ENCODE measurements around the gene CLDN7.

DNA sequence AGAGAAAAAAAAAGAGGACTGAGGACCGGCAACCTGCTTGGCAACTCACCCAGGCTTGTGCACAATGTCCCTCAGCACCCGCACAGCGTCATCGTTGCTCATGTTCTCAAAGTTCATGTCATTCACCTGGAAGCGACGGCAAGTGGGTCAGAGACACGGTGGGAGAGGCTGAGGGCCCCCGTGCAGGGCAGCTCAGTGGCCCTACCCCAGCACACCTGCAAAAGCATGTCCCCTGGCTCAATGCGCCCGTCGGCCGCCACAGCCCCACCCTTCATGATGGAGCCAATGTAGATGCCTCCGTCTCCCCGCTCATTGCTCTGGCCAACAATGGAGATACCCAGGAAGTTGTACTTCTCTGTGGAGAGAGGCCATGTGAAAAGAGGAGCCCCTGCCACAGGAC lies 33.4 kb downstream of the CLDN7 start:
- TF ChIP-seq GATA2 (IDR thresholded peaks at IDR 0.05; ENCODE audit: low read depth, low read length) (no peak), GATA3 (IDR thresholded peaks at IDR 0.05; ENCODE audit: low read depth, low read length) (no peak)

All from SH-SY5Y (cell line).